ENCODE measurements around the gene NID1. TPM values are rescaled to one million over a fixed set of nuclear protein-coding genes. Genes with fewer than 3 reads are reported as not detected.

Gene NID1
- total and polyA plus RNA-seq, 2 of the 4 experiments (the other 2 are of a cell fraction), result 21.9 to 83.3 TPM

GRCh38 chr1:236073307-236073897 lies 8.5 kb upstream of the NID1 start:
- dilution Hi-C loops (cut with HindIII; ENCODE audit: low sequenced_read_pairs, unreplicated experiment) (no loop called here), intact Hi-C loops (cut with micrococcal nuclease) (no loop called here), in situ Hi-C loops (cut with MboI; ENCODE audit: low sequenced_read_pairs) (no loop called here)
- H4K91ac ChIP-seq (ENCODE audit: insufficient read depth, low read depth, low read length), result no peak overlapping the region
- H3K4me1 ChIP-seq (ENCODE audit: control insufficient read depth, insufficient read depth, low read length), result no peaks in the 10 kb centered on the region
- no peak overlapping the region for H2BK120ac ChIP-seq (ENCODE audit: low read depth, low read length)
- no peak overlapping the region for H3K9ac ChIP-seq (ENCODE audit: low read depth, low read length)
- TF ChIP-seq RFX5 (IDR thresholded peaks at IDR 0.05; ENCODE audit: low read depth, low read length) (no peak), FOS (IDR thresholded peaks at IDR 0.05; ENCODE audit: low read depth, low read length) (no peak), ELK1 (IDR thresholded peaks at IDR 0.05; ENCODE audit: borderline replicate concordance, low read depth, low read length) (no peak), MAFK (IDR thresholded peaks at IDR 0.05; ENCODE audit: low read depth, low read length) (no peak), POLR2A (IDR thresholded peaks at IDR 0.05; ENCODE audit: low read depth, low read length) (no peak), NFE2L2 (IDR thresholded peaks at IDR 0.05; ENCODE audit: low read depth, low read length) (no peak), RAD21 (IDR thresholded peaks at IDR 0.05; ENCODE audit: low read length) (no peak)
- no peaks in the 10 kb centered on the region for H3K36me3 ChIP-seq (ENCODE audit: control insufficient read depth, insufficient read depth, low read length)
- H3K9me1 ChIP-seq (ENCODE audit: insufficient read depth, low read length), result no peaks in the 10 kb centered on the region
- H3K18ac ChIP-seq (ENCODE audit: low read depth, low read length), result no peak overlapping the region
- no peak overlapping the region for H2BK15ac ChIP-seq (ENCODE audit: low read depth, low read length)
- no peaks in the 10 kb centered on the region for H3K27me3 ChIP-seq (ENCODE audit: control insufficient read depth, insufficient read depth, low read length)
- no peak overlapping the region for H2AK5ac ChIP-seq (ENCODE audit: low read depth, low read length)
- no peak overlapping the region for H3K56ac ChIP-seq (ENCODE audit: extremely low read depth, insufficient read depth, low read length)
- H3K4me3 ChIP-seq (ENCODE audit: insufficient read depth, low read depth, low read length), result no peak overlapping the region
- H4K5ac ChIP-seq (ENCODE audit: low read depth, low read length), result no peak overlapping the region
- no peak overlapping the region for H3K23ac ChIP-seq (ENCODE audit: low read depth, low read length)
- DNase-seq (no peak), ATAC-seq (ENCODE audit: low read depth) (no peak)
- POLR2A ChIA-PET (ENCODE audit: unreplicated experiment), result no interaction called here
- no TSS peak for BruUV-seq (replicated peaks)
- WGBS, 2 experiments (ENCODE audit: extremely low coverage in 2 of 2, insufficient read length in 1 of 2), result no CpG with 5 or more reads among the region's 4 CpGs
- no peak overlapping the region for H3K27ac ChIP-seq (ENCODE audit: insufficient read depth, low read length)
- no peak overlapping the region for H2AFZ ChIP-seq (replicated peaks; ENCODE audit: low read length, poor library complexity)
- H2BK20ac ChIP-seq (ENCODE audit: low read depth, low read length), result no peak overlapping the region
- H3K14ac ChIP-seq (replicated peaks; ENCODE audit: low read depth, low read length), result no peak overlapping the region
- H4K20me1 ChIP-seq (ENCODE audit: insufficient read depth, low read length), result no peaks in the 10 kb centered on the region
- no peaks in the 10 kb centered on the region for H3K79me1 ChIP-seq (ENCODE audit: low read depth in 1 of 2, low read length in 2 of 2)
- no peak overlapping the region for H3K4ac ChIP-seq (ENCODE audit: low read depth, low read length)
- H2AK9ac ChIP-seq (replicated peaks; ENCODE audit: low read depth, low read length, poor library complexity), result no peak overlapping the region
- H2BK5ac ChIP-seq (ENCODE audit: low read depth, low read length, poor library complexity, severe bottlenecking), result no peak overlapping the region
- no peak overlapping the region for H3K4me2 ChIP-seq (ENCODE audit: low read depth, low read length)
- CTCF ChIA-PET, result no interaction called here
- peaks cover 3% of the 10 kb centered on the region; the same call in 1 of the 2 replicates for H3K9me3 ChIP-seq (ENCODE audit: control insufficient read depth, insufficient read depth, low read length)
- H4K8ac ChIP-seq (ENCODE audit: low read depth in 2 of 2, low read length in 2 of 2), result no peak overlapping the region
